Endothelial cell of umbilical vein (primary cell): ENCODE data around the gene SNRPA. TPM values are rescaled to one million over a fixed set of nuclear protein-coding genes. Genes with fewer than 3 reads are reported as not detected.
"Not testable (repeated sequence)": the region's sequence is repeated elsewhere in the genome, so short reads cannot be mapped to it uniquely, and the experiment has no call there.

Experiments
- BruUV-seq: library from RNA; stranded (reverse); fragments of 400-500 nt; replicated peaks from 2 replicates; lab custom pipeline; 2021; lab: Mats Ljungman, UMichigan
- CTCF ChIA-PET: fragments of 300-600, 350-600 bp; sonication (Branson Sonifier 250); formaldehyde crosslinking; loops from one replicate; lab custom pipeline; 2021; ENCODE audit warnings: antibody characterized with exemption, inconsistent platforms; lab: Charles Lee
- POLR2A ChIA-PET: fragments of 300-600, 350-600 bp; sonication (Branson Sonifier 250); formaldehyde crosslinking; loops from one replicate; lab custom pipeline; 2021; ENCODE audit warnings: antibody characterized with exemption, inconsistent platforms; lab: Charles Lee
- DNase-seq: peaks from one replicate; pipeline ENCODE4 v3.0.0-alpha.2; 2011; ENCODE audit warnings: low read depth, low spot score
- FAIRE-seq: peaks from 2 replicates; lab custom pipeline; 2011; peaks lifted over from hg19 to GRCh38; lab: Jason Lieb, UNC
- H2AFZ ChIP-seq: 2 replicates; pipeline ENCODE4 v1.6.0; 2012; ENCODE audit warnings: low read depth, low read length, control low read depth, inconsistent platforms
- H3K27ac ChIP-seq: 2 replicates; pipeline ENCODE4 v1.5.1; 2011; ENCODE audit warnings: low read depth, mild to moderate bottlenecking, control low read depth, low read length, moderate library complexity; ENCODE audit not compliant: insufficient read depth
- H3K27me3 ChIP-seq, 2 experiments: 2 replicates each; pipeline versions ENCODE4 v1.6.0 to v1.6.1; 2011; ENCODE audit warnings: low read length in 2 of 2, mixed read lengths in 1 of 2; ENCODE audit not compliant: control insufficient read depth in 2 of 2, insufficient read depth in 2 of 2
- H3K36me3 ChIP-seq, 2 experiments: 2 replicates in 1 of 2; 3 replicates in 1 of 2; pipeline ENCODE4 v1.5.1; 2011; ENCODE audit warnings: low read length in 2 of 2, mild to moderate bottlenecking in 1 of 2, moderate library complexity in 1 of 2; ENCODE audit not compliant: control insufficient read depth in 2 of 2, insufficient read depth in 2 of 2; ENCODE audit errors: extremely low read depth in 1 of 2
- H3K4me1 ChIP-seq: 3 replicates; pipeline ENCODE4 v1.5.1; 2011; ENCODE audit warnings: mild to moderate bottlenecking, low read length; ENCODE audit not compliant: control insufficient read depth, insufficient read depth; ENCODE audit errors: extremely low read depth
- H3K4me2 ChIP-seq: 2 replicates; pipeline ENCODE4 v1.6.1; 2011; ENCODE audit warnings: low read length, control low read depth, mixed read lengths; ENCODE audit not compliant: insufficient read depth
- H3K4me3 ChIP-seq, 3 experiments: fragments of 200-600 bp in 1 of 3; sonication (generic), shearing (Covaris generic) in 1 of 3; replicated peaks in 1 of 3; 2 replicates each; pipeline ENCODE4 v1.5.1; 2011 to 2016; ENCODE audit warnings: control low read depth in 3 of 3, low read length in 3 of 3, mild to moderate bottlenecking in 2 of 3, inconsistent platforms in 1 of 3, low read depth in 1 of 3, moderate library complexity in 1 of 3; ENCODE audit not compliant: insufficient read depth in 1 of 3
- H3K79me2 ChIP-seq: 2 replicates; pipeline ENCODE4 v1.6.0; 2012; ENCODE audit warnings: low read length, inconsistent platforms; ENCODE audit not compliant: control insufficient read depth, insufficient read depth
- H3K9ac ChIP-seq: replicated peaks from 2 replicates; pipeline ENCODE3; 2011; ENCODE audit warnings: low read length, control low read depth; ENCODE audit not compliant: insufficient read depth; ENCODE audit errors: extremely low read depth
- H3K9me1 ChIP-seq: replicated peaks from 3 replicates; pipeline ENCODE4 v1.6.0; 2011; ENCODE audit warnings: mild to moderate bottlenecking, low read length; ENCODE audit not compliant: control insufficient read depth, insufficient read depth; ENCODE audit errors: extremely low read depth
- H3K9me3 ChIP-seq: replicated peaks from 2 replicates; pipeline ENCODE4 v1.5.1; 2012; ENCODE audit warnings: low read length, inconsistent platforms; ENCODE audit not compliant: control insufficient read depth, insufficient read depth
- H4K20me1 ChIP-seq: replicated peaks from 2 replicates; pipeline ENCODE3; 2011; ENCODE audit warnings: mild to moderate bottlenecking, low read length; ENCODE audit not compliant: control insufficient read depth, insufficient read depth; ENCODE audit errors: extremely low read depth
- CTCF ChIP-seq, 2 donors: IDR thresholded peaks; 1 replicate in 1 of 2; 2 replicates in 1 of 2; pipeline ENCODE4 v1.5.1; 2011; ENCODE audit warnings: low read length in 2 of 2, mild to moderate bottlenecking in 2 of 2, moderate library complexity in 2 of 2, control low read depth in 1 of 2, inconsistent platforms in 1 of 2, low read depth in 1 of 2; ENCODE audit not compliant: insufficient read depth in 1 of 2; ENCODE audit errors: extremely low read depth in 1 of 2
- EZH2 ChIP-seq: IDR thresholded peaks from 2 replicates; pipeline ENCODE4 v1.6.1; 2012; ENCODE audit warnings: borderline replicate concordance, low read depth, mild to moderate bottlenecking, moderate library complexity, low read length, inconsistent platforms; ENCODE audit not compliant: severe bottlenecking
- GATA2 ChIP-seq: IDR thresholded peaks from 2 replicates; pipeline ENCODE4 v1.7.0; 2011; ENCODE audit warnings: low read depth, mild to moderate bottlenecking, moderate library complexity, mixed read lengths, low read length; ENCODE audit not compliant: insufficient read length, insufficient read depth
- MAX ChIP-seq: IDR thresholded peaks from 2 replicates; pipeline ENCODE4 v1.6.1; 2011; ENCODE audit not compliant: insufficient read depth, insufficient read length
- MYC ChIP-seq: IDR thresholded peaks from one replicate; pipeline ENCODE4 v1.6.1; 2011; ENCODE audit warnings: mild to moderate bottlenecking, low read depth, low read length
- POLR2A ChIP-seq: IDR thresholded peaks from 2 replicates; pipeline ENCODE4 v1.6.1; 2012; ENCODE audit warnings: low read depth, mild to moderate bottlenecking, control low read depth, low read length
- dilution Hi-C: fragments of 300-500 bp; cut with MboI; formaldehyde crosslinking; loops from one replicate; pipeline ENCODE4 v1.15.0; 2019; ENCODE audit warnings: low sequenced_read_pairs; ENCODE audit not compliant: extremely low pct_ligation_motif_present
- intact Hi-C: fragments of 100-400 bp; cut with micrococcal nuclease; formaldehyde crosslinking; loops from one replicate; pipeline ENCODE4 v1.10.0; 2022
- polyA plus RNA-seq, 4 experiments: library from polyadenylated mRNA; depleted of rRNA in 3 of 4; stranded (reverse) in 3 of 4; unstranded in 1 of 4; fragments of >200 nt; gene quantifications; 2 replicates each; pipeline versions ENCODE4 v1.2.1 to v1.2.3, GENCODE V29; 2011 to 2012; ENCODE audit warnings: missing spikeins in 1 of 4
- total RNA-seq: library from RNA; stranded (reverse); gene quantifications from 2 replicates; pipeline ENCODE4 v1.2.3, GENCODE V29; 2021

Gene SNRPA
- total and polyA plus RNA-seq, 2 donors (not counting 3 experiments of a cell fraction or from before 2014, with no cell fraction given): 84.6 to 131 TPM

GRCh38 chr19:40726279-40726678 lies 24.7 kb upstream of the SNRPA start:
- TF ChIP-seq POLR2A (no peak), MYC (no peak), CTCF (IDR thresholded peaks at IDR 0.05; ENCODE audit: extremely low read depth in 1 of 2, insufficient read depth in 1 of 2, low read depth in 1 of 2, low read length in 2 of 2) (no peak), EZH2 (no peak), MAX (no peak), GATA2 (no peak)
- ChIA-PET POLR2A (no interaction called here), CTCF (no interaction called here)
- Histone ChIP-seq H3K4me3 (no peak overlapping the region), H3K27ac (no peak overlapping the region), H3K4me1 (peaks cover 15% of the 10 kb centered on the region), H3K4me2 (no peak overlapping the region), H4K20me1 (no peaks in the 10 kb centered on the region), H3K27me3 (no peaks in the 10 kb centered on the region), H3K9me3 (no peaks in the 10 kb centered on the region), H3K36me3 (peaks cover 12 to 21% of the 10 kb centered on the region in 2 experiments), H3K79me2 (peaks cover 18% of the 10 kb centered on the region), H3K9me1 (no peaks in the 10 kb centered on the region), H2AFZ (no peak overlapping the region), H3K9ac (no peak overlapping the region)
- DNase-seq (no peak), FAIRE-seq (no peak)
- dilution Hi-C loops (no loop called here), intact Hi-C loops (no loop called here)
- no TSS peak for BruUV-seq

- peaks cover 14 to 29% of the 10 kb centered on the region in 2 experiments for H3K36me3 ChIP-seq
- H3K9me3 ChIP-seq, dilution Hi-C loops, H3K9ac ChIP-seq, H3K27me3 ChIP-seq, POLR2A ChIA-PET, H3K4me2 ChIP-seq, H3K4me3 ChIP-seq, H4K20me1 ChIP-seq, DNase-seq, H3K4me1 ChIP-seq, CTCF ChIA-PET, H3K9me1 ChIP-seq, BruUV-seq, FAIRE-seq, H3K79me2 ChIP-seq, H2AFZ ChIP-seq, H3K27ac ChIP-seq, intact Hi-C loops: not testable (repeated sequence)
These were observed 20.9 kb upstream of the SNRPA start for GRCh38 chr19:40730065-40730464.

- H3K4me3 ChIP-seq, FAIRE-seq, POLR2A ChIA-PET, H3K79me2 ChIP-seq, H3K9me1 ChIP-seq, BruUV-seq, H3K27me3 ChIP-seq, H3K4me1 ChIP-seq, H3K9me3 ChIP-seq, H3K4me2 ChIP-seq, H4K20me1 ChIP-seq, H3K9ac ChIP-seq, intact Hi-C loops, H2AFZ ChIP-seq, H3K27ac ChIP-seq, dilution Hi-C loops, DNase-seq: not testable (repeated sequence)
- CTCF ChIA-PET: interaction anchor here (1.2 to 1.7 kb wide), 2 partner anchors 13 to 98 kb away, joined by 3 to 4 read pairs; no protein-coding TSS in a partner anchor
- peaks cover 21 to 38% of the 10 kb centered on the region in 2 experiments for H3K36me3 ChIP-seq
These were observed 18.7 kb upstream of the SNRPA start for GRCh38 chr19:40732304-40732703.
